HG02763 (cell line): ENCODE results near the gene RB1.
"Not testable (repeated sequence)": the region's sequence is repeated elsewhere in the genome, so short reads cannot be mapped to it uniquely, and the experiment has no call there.

Experiments used
- ATAC-seq: cut with Tn5 transposase; IDR thresholded peaks from one replicate; pipeline ENCODE4 v1.9.1; 2021; ENCODE audit warnings: mild to moderate bottlenecking, moderate library complexity; ENCODE audit not compliant: unreplicated experiment

RB1 gene

DNA sequence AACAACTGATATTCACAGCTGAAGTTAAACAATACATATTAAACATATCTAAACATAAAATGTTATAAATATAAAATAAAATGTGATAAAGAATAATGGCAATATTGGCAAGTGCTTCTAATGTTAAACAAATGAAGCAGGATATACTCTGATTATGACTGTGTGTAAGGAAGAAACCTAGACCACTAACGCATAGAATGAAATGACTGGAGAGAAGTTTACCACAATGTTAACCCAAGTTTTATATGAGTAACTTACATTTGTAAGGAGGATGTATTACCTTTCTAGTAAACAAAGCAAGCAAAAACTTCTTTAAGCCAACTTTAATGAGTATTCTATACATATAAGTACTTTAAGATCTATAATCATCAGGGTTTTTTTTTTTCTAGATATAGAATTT, 43.0 kb downstream of the RB1 start:
- no peak for ATAC-seq

DNA sequence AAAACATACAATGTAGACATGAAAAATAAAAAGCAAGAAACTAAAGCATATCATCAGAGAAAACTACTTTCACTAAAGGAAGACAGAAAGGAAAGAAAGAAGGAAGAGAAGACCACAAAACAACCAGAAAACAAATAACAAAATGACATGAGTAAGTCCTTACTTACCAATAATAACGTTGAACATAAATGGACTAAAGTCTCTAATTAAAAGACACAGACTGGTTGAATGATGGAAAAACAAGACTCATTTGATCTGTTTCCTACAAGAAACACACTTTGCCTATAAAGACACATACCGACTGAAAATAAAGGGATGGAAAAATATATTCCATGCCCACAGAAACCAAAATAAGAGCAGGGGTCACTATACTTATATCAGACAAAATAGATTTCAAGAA, 46.0 kb downstream of the RB1 start:
- no peak for ATAC-seq

DNA sequence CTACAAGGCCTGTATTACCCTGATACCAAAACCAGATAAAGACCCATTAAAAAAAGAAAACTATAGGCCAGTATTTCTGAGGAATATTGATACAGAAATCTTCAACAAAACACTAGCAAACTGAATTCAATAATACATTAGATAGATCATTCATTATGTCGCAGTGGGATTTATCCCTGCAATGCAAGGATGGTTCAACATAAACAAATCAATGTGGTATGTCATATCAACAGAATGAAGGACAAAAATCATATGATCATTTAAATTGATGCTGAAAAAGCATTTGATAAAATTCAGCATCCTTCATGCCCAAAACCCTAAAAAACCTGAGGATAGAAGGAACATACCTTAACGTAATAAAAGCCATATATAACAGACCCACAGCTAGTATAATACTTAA, 50.0 kb downstream of the RB1 start:
- ATAC-seq: no peak

DNA sequence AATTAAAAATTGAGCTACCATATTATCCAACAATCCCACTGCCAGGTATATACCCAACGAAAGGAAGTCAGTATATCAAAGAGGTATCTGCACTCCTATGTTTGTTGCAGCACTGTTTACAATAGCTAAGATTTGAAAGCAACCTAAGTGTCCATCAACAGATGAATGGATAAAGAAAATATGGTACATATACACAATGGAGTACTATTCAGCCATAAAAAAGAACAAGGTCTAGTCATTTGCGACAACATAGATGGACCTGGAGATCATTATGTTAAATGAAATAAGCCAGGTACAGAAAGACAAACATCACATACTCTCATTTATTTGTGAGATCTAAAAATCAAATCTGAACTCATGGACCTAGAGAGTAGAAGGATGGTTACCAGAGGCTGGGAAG, 52.0 kb downstream of the RB1 start:
- not testable (repeated sequence) for ATAC-seq

DNA sequence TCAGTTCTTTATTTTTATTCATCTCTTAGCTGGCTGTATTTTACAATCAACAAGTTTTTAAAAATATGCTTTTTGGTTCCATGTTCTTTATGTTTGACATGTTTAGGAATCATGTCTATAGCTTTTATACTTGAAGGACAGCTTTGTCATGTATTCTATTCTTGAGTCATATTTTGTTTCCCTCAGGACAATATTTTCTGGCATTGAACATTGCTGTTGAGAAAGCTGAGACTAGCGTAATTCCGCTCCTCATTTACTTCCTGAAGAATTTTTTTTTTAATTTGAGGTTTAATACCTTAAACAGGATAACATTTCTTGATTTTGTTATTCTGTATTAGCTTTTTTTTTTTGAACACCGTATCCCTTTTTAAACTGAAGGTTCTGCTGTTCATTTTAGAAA, 53.2 kb downstream of the RB1 start:
- no peak for ATAC-seq

DNA sequence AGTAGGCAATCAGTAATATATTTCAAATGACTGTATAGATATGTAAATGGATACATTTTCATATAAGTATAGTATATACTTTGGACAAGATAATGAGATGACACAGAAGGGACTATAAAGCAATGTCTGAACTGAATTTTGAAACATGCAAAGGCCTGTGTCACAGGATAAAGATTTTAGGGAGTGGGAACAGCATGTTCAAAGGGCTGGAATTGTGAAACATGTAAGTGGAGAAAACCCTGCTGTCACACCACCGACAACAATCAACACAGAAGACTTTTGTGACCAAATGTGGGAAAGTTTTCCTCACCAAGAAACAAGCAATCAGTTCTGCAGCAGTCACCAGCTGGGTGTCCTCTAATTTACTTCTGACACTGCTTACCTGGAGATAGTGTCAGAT, 66.4 kb downstream of the RB1 start:
- ATAC-seq: no peak

DNA sequence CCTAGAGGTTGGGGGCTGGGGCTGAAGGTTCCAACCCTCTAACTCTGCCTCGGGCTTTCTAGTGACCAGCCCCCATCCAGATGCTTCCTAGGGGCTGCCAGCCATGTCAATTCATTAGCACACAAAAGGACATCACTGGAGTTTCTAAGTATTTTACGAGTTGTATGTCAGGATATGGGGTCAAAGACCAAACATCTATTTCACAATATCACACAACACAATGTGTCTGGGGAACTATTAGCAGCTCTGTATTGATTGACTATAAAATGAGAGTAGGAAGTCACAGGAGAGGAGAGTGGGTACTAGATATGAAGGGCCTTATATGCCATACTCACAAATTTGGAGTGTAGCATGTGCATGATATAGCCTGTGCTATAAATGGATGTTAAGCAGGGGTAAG, 67.3 kb downstream of the RB1 start:
- no peak for ATAC-seq

DNA sequence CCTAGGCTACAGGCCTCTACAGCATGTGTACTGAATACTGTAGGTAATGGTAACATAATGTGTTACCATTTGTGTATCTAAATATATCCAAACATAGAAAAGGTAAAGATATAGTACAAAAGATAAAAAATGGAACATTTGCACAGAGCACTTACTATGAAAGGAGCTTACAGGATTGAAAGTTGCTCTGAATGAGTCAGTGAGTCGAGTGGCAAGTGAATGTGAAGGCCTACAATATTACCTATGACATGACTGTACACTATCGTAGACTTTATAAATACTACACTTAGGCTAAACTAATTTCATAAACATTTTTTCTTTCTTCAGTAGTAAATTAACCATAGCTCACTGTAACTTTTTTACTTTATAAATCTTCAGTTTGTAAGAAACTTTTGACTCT, 74.3 kb downstream of the RB1 start:
- no peak for ATAC-seq

DNA sequence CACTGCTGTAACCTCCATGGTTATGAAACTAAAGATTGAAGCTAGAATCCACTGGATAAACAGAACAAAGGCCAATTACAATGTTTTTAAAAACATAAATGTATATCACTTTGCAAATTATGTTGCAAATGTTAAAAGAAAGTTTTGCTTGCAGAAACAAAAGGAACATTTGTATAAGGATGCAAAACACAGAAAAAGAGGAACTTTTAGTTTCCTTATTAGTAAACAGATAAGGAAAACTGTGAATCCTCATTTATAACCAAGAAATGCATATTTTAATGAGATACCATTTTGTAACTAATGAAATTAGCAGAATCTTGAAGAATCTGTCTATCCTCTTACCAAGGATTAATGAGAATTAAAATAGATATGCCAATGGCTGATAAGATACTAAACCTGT, 77.0 kb downstream of the RB1 start:
- ATAC-seq: no peak

DNA sequence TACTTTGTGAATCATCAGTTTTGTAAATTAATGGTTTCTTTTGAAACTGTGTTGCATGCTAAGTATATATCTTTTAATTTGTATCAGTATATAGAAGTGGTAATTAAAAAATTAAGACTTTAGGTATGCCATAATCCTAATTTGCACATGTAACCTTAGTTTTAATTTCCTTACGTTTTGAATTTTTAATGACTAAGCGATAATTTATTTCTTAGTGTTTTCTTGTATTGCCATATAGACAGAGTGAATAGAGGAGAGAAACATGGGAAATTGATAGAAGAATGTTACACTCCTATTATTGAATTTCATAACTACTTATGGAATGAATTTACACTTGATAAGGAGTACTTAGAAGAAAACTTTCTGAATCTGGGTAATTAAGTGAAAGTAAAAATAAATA, 79.8 kb downstream of the RB1 start:
- no peak for ATAC-seq

DNA sequence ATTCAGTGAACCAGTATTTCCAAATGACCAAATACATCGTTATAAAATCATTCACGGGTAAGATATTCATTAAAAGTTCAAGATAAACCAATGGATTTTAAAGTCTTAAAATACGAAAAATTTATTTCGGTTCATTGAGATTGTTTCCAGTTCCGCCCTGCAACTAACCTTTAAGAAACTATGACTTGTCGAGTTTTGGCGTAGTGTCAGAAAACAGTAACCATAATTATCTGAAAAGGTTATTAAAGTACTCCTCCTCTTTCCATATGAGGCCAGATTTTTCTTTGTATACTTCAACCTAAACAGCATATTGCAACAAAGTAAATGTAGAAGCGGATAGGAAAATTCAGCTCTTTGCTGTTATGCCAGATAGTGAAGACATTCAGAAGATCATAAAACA, 83.3 kb downstream of the RB1 start:
- ATAC-seq: no peak

DNA sequence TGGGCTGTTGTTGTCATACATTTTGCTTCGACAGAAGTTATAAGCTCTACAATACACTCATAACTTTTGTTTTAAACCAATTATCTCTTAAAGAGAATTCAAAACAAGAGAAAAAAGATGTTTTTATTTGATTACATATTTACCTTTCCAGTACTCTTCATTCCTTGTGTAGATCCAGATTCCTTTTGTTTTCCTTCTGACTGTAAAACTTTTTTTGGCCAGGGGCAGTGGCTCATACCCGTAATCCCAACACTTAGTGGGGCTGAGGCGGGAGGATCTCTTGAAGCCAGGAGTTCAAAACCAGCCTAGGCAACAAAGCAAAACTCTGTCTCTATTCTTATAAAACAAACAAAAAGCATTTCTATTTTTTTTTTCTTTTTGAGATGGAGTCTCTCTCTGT, 87.7 kb downstream of the RB1 start:
- ATAC-seq: no peak

DNA sequence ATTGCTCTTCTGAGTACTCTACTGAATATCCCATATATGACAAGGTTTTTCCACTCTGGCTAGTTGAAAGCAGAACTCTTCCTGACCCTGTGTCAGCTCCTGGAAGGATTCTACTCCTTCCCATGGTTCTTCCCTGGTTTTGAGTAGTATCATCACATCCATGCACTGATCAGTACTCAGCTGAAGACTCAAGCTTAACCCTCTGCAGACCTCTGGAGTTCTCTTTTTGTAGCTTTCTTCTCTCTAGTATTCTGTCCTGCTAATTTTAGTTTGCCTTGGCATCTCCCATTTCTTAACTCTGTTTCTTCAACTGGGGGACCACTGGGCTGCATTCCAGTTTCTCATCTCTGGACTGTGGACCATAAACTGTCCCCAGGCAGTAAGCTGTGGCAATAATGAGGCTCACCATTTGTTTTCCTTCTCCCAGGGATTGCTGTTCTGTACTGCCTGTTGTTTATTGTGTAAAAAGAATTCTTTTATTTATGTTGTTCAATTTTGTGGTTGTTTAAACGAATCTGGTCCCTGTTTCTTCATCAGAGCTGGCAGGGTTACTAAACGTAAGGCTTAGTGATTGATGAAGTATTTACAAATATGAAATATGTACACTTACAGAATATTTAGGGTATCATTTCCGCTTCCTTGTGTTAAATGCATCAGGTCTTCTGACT, 89.6 kb downstream of the RB1 start:
- ATAC-seq: no peak

DNA sequence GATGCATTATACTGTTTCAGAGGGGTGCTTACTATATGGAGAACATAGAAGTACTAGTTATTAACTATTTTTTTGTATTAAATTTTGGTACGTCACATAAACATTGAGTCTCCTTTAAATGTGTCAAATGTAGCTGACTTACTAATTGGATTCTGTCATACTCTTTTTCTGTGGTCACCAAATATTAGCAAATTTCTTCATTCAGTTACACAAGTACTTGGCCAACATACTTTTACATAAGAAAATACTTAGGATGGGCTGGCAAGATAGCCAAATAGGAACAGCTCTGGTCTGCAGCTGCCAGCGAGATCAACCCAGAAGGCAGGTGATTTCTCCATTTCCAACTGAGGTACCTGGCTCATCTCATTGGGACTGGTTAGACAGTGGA, 90.1 kb downstream of the RB1 start:
- ATAC-seq: no peak

DNA sequence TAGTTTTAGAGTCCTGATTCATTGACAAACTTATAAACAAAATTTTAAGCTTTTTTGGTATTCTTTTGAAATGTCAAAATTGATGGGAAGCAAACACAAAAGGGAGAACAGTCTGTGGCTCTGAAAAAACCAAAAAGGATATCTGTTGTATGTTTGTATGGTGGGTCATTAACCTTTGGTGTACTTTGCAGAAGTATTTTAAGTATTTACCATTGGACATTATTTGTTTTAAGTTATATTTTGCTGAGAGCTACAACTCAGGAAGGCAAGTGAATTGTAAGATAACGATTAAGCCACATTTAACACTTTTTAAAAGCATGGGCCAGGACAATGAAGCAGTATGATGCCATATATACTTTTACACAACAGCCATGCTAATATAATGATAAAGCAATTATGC, 94.2 kb downstream of the RB1 start:
- no peak for ATAC-seq

DNA sequence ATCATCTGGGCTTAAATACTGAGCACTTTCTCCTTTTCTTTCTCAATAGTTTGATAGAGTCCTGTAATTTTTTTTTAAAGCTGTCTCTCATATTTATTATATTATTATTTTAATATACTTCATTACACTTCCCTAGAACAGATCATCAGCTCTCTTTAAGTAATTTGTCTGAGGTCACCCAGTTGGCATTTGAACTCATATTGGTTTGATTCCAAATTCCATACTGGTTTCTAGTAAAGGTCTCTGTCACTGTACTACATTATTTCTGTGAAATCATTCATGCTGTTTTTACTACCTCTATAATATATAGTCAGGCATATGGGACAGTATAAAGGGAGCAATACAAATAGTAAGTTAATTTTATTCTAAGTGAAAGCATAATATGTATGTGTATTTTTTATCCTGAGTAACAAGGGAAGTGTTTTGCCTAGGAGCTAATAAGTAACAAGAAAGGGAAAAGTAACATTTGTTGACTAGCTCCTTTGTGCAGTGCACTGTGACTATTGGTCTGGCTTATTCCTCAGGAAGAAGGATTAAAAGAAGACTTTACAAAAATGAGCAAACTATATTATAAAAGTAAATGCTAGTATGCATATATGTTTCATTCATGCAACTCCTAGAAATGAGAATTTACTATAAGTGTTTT, 95.0 kb downstream of the RB1 start:
- ATAC-seq: no peak

DNA sequence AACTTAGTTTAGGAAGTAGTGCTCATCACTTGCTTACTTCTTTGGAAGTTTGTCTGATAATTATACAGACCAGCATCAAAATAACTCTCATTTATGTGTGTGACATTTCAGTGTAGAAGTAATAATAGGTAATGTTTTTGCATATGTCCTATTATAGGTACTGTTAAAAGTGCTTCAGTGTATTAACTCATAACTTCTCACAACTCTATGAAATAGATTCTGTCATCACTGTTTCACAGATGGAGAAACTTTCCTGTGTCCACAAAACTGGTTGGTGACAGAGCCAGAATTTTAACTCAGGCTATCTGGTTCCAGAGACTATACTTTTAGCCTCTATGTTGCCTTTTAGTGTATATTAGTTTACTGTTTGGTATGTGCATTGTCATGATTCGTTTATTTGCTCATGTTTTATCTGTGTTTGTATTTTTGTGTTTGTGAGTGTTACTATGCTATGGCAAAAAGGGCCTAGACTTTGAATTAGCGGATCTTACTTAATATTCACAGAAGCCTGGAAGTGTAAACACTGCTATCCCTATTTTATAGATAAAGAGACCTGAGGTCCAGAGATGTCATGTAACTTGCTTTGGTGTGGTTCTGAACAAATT, 96.6 kb downstream of the RB1 start:
- no peak for ATAC-seq

DNA sequence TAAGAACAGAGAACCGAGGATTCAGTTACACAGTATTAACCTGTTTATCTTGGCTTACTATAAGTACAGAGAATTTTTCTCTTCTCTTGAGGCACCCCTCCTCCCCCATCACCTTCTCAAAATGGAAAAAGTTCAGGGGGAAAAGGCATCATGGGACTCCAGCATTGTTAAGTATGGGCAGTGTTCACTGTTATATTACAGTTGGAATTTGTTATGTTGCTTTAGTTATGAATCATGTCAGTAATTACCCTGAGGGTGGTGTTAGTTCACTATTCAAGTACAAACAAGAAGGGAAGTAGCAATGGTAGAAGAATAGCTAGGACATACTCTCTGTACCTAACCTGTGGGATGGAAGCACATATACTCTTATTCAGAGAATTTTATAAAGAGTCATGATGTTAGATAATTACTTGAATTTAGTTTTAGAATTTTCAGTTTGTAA, 97.3 kb downstream of the RB1 start:
- ATAC-seq: no peak

DNA sequence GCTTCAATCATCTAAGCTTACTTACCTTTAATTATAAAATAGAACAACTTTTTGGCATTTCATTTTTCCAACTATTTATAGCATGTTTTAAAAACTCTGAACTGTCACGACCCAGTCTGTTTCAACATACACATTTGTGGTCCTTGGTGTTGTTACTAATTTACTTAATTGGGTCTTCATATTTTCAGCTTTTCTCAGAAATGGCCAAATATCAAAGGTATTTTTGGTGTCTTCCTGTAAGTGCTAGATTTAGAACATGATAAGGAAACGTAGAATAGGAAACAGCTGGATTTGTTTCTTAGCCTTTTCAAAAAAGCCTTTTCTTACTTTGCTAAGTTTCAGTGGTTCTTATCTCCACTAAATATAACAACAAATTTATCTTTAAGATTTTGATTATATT, 97.9 kb downstream of the RB1 start:
- no peak for ATAC-seq

DNA sequence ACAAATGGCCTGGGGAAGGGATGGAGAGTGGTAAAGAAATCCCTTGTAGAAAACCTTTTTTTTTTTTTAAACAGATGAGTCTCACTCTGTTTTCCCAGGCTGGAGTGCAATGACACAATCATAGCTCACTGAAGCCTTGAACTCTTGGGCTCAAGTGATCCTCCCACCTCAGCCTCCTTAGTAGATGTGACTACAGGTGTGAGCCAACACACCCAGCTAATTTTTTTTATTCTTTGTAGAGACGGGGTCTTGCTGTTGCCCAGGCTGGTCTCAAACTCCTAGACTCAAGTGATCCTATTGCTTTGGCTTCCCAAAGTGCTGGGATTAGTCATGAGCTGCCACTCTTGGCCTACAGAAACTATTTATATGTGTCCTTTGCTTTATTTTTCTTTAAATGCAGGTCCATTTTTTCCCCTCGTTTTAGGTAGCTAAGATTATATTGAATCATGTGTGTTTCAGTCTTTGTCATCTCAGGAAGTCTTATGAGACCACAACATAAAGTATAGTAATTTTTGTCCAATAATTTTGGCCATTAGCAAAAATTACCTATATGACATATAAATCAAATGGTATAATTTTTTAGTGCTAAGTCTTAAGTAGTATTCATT, 98.9 kb downstream of the RB1 start:
- no peak for ATAC-seq

DNA sequence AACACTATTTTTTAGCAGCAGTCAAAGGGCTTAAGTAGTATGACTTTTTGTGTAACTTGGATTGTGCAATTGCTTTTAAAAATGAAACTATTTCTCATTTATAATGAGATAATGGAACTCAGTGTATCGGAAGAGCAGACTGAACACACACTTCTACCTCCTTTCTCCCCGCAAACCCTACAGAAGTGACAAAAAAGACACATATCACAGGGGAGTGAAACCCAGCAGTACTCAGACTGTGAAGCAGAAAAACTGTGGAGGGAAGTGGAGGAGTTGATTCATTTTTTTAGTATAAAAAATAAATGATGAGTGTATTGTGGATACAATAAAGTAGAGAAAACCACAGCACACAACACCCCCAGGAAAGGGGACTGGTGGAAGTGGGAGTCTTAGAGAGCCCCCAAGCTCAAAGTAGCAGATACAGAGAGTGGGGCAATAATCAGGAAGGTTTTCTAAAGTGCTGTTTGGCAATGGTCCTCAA, 99.6 kb downstream of the RB1 start:
- ATAC-seq: no peak

DNA sequence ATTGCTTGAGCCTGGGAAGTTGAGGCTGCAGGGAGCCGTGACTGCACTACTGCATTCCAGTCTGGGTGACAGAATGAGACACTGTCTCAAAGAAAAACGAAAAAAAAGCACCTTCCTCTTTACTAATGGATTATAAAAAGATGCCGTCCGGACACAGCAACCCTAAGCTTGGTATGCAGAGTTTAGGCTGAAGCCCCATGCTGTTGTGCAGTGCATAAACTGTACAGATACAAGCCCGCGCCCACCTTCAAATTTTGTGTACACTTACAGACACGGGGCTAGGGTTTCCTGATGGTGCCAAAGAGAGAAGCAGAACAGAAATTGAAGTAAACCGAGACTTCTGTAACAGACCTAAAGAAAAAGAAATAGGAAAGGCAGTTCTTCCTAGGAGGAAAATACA, 100.4 kb downstream of the RB1 start:
- no peak for ATAC-seq
